Kidney (tissue), 14 donors: Measurements from ENCODE around the gene UGT1A4. TPM values are rescaled to one million over a fixed set of nuclear protein-coding genes. Genes with fewer than 3 reads are reported as not detected.

Experiments used
- DNase-seq, 5 donors: peaks; one replicate each; pipeline ENCODE4 v3.0.0-alpha.2; 2013 to 2020
- FAIRE-seq: peaks from 2 replicates; lab custom pipeline; 2012; peaks lifted over from hg19 to GRCh38; lab: Jason Lieb, UNC
- H3K27ac ChIP-seq, 2 donors: one replicate each; pipeline ENCODE4 v1.7.0; 2013; ENCODE audit warnings: low read depth in 2 of 2, low read length in 2 of 2, inconsistent platforms in 1 of 2
- H3K27me3 ChIP-seq: one replicate; pipeline ENCODE4 v1.7.1; 2013; ENCODE audit warnings: low read length, inconsistent platforms; ENCODE audit not compliant: control insufficient read depth, insufficient read depth
- H3K36me3 ChIP-seq, 3 donors: one replicate each; pipeline versions ENCODE4 v1.7.0 to v1.7.1; 2013; ENCODE audit warnings: low read length in 3 of 3, control low read depth in 1 of 3, inconsistent platforms in 1 of 3; ENCODE audit not compliant: insufficient read depth in 3 of 3, control insufficient read depth in 2 of 3
- H3K4me1 ChIP-seq, 3 donors: one replicate each; pipeline versions ENCODE4 v1.7.0 to v1.7.1; 2013; ENCODE audit warnings: low read length in 3 of 3, inconsistent platforms in 1 of 3, low read depth in 1 of 3; ENCODE audit not compliant: control insufficient read depth in 2 of 3, insufficient read depth in 2 of 3
- H3K4me3 ChIP-seq, 3 donors: one replicate each; pipeline versions ENCODE4 v1.7.0 to v1.8.1; 2013; ENCODE audit warnings: low read length in 3 of 3, control low read depth in 1 of 3, inconsistent platforms in 1 of 3
- H3K9ac ChIP-seq, 3 donors: one replicate each; pipeline versions ENCODE4 v1.7.0 to v1.7.1; 2013; ENCODE audit warnings: low read length in 3 of 3, control low read depth in 1 of 3, inconsistent platforms in 1 of 3
- H3K9me3 ChIP-seq, 3 donors: one replicate each; pipeline versions ENCODE4 v1.7.0 to v1.7.1; 2013; ENCODE audit warnings: low read length in 3 of 3, control low read depth in 1 of 3, inconsistent platforms in 1 of 3; ENCODE audit not compliant: control insufficient read depth in 2 of 3, insufficient read depth in 1 of 3
- intact Hi-C: fragments of 100-400 bp; cut with DNase I; formaldehyde crosslinking; loops from one replicate; pipeline ENCODE4 v1.11.1; 2022
- polyA plus RNA-seq: library from polyadenylated mRNA; stranded (reverse); fragments of 350-450 nt; fragmentation: Illumina TruSeq; extraction: RNeasy Lipid Tissue Mini Kit (QIAGEN cat#74804); gene quantifications from one replicate; pipeline ENCODE4 v1.2.3, GENCODE V29; 2014; ENCODE audit warnings: low read depth, low replicate concordance; ENCODE audit not compliant: insufficient read depth
- total RNA-seq: library from RNA; stranded (reverse); fragmentation: NEBNext Ultra II Directional; extraction: Animal tissue kit (Norgen Biotek cat#: 25700); gene quantifications from one replicate; pipeline ENCODE4 v1.2.1, GENCODE V29; 2021
- TF ChIP-seq, protein P1 (sequence below): IDR thresholded peaks from 3 replicates; pipeline ENCODE4 v1.5.1; 2012; ENCODE audit warnings: mild to moderate bottlenecking, moderate library complexity, borderline replicate concordance; ENCODE audit not compliant: insufficient read depth; ENCODE audit errors: extremely low read depth
- donor health status: control.
- donor health status: control.
- donor health status: control.
- donor health status: control.
- donor health status: control.
- donor health status: DM: yes; HTN: yes; CAD: no.
- donor health status: Normal renal cell carcinoma (clear cell type).

Gene UGT1A4
- total and polyA plus RNA-seq, 2 donors from 2014 or later = 0.84 to 1.1 TPM

DNA sequence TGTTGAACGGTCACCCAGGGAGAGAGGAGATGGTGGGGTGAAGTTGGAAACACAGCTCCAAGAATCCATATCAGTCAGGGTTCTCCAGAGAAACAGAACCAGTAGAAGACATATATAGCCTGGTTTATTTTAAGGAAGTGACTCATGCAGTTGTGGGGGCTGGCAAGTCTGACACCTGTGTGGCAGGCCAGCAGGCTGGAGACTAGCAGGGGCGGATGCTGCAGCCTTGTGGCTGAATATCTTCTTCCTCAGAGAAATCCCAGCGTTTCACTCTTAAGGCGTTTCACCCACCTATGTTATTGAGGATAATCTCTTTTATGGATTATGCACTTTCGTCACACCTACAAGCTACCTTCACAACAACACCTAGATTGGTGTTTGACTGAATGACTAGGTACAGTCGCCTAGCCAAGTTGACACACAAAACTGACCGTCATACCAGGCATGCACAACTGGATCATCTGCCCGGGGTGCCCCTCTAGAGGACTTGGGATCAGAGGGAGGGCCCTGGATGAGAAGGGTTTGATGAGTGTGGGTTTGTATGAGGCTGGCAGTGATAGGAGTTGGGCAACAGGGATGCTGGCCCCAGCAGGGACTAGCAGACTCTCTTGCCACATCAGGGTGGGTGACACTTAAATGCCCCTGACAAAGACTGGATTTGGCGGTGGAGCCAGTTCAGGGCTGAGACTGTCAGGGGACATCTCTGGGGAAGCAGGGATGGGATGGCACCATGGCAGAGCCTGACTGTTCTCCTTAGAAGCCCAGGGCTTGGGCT lies 83.0 kb downstream of the UGT1A4 start:
- no peak for FAIRE-seq
- DNase-seq = no peak

DNA sequence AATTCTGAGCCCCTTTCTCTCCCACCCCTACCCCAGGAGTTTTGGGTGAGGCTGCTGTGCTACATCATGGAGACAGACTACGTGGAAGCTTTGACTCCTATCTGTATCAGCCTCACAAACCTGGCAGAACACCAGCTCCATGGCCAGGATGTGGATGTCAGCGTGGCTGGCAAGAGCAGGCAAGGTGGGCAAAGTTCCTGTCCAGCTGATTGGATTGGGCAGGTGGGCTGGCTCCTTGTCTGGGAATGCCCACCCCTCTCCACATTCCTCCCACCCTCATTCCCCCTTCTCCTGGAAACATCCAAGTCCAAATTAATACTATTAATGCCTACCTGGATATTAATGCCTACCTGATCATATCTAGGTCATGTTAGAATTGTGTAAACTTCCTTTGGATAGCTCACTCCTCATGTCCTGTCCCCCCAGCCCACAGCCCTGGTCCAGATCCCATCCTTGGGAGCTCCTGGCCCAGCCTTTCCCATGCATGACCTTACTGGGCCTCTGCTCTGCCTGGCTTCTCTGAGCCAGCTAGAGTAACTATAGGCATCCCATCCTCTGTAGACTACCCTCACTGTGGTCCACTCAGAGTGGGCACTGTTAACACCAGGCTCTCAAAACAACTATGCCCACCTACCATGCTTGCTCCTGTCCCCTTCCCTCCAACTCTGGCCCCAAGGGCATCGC lies 83.7 kb downstream of the UGT1A4 start:
- Histone ChIP-seq H3K9me3 (no peaks in the 10 kb centered on the region), H3K9ac (no peak overlapping the region), H3K27ac (no peak overlapping the region), H3K4me1 (no peaks in the 10 kb centered on the region), H3K36me3 (no peaks in the 10 kb centered on the region), H3K4me3 (no peak overlapping the region), H3K27me3 (no peaks in the 10 kb centered on the region)
- FAIRE-seq = no peak
- TF ChIP-seq, protein P1, sequence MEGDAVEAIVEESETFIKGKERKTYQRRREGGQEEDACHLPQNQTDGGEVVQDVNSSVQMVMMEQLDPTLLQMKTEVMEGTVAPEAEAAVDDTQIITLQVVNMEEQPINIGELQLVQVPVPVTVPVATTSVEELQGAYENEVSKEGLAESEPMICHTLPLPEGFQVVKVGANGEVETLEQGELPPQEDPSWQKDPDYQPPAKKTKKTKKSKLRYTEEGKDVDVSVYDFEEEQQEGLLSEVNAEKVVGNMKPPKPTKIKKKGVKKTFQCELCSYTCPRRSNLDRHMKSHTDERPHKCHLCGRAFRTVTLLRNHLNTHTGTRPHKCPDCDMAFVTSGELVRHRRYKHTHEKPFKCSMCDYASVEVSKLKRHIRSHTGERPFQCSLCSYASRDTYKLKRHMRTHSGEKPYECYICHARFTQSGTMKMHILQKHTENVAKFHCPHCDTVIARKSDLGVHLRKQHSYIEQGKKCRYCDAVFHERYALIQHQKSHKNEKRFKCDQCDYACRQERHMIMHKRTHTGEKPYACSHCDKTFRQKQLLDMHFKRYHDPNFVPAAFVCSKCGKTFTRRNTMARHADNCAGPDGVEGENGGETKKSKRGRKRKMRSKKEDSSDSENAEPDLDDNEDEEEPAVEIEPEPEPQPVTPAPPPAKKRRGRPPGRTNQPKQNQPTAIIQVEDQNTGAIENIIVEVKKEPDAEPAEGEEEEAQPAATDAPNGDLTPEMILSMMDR = no peak
- intact Hi-C loops = no loop called here
- peak in 1 of 5 donors; percentile 22 for DNase-seq

More for the DNA sequence above, 83.0 kb downstream of the UGT1A4 start:
- intact Hi-C loops = no loop called here
- Histone ChIP-seq H3K4me1 (no peaks in the 10 kb centered on the region), H3K9ac (no peak overlapping the region), H3K9me3 (no peaks in the 10 kb centered on the region), H3K27me3 (no peaks in the 10 kb centered on the region), H3K4me3 (no peak overlapping the region), H3K27ac (no peak overlapping the region), H3K36me3 (no peaks in the 10 kb centered on the region)
- TF ChIP-seq, protein P1 = no peak

GRCh38 chr2:233803292-233803911 lies 84.9 kb downstream of the UGT1A4 start:
- no peak overlapping the region for H3K9ac ChIP-seq
- H3K4me1 ChIP-seq = no peaks in the 10 kb centered on the region
- no peak overlapping the region for H3K4me3 ChIP-seq
- H3K9me3 ChIP-seq = no peaks in the 10 kb centered on the region
- no peak overlapping the region for H3K27ac ChIP-seq
- no peaks in the 10 kb centered on the region for H3K27me3 ChIP-seq
- FAIRE-seq (no peak), DNase-seq (peak in 1 of 5 donors; percentile 33)
- no peaks in the 10 kb centered on the region for H3K36me3 ChIP-seq
- TF ChIP-seq, protein P1 = no peak
- intact Hi-C loops = no loop called here
